NCI-H82 treated with DMSO at 0.1 percent for 48 hours (cell line): ENCODE measurements around the gene IPO13.

ENCODE experiments used
- DNase-seq: peaks from one replicate; lab custom pipeline; 2025; ENCODE audit not compliant: unreplicated experiment; lab: John Stamatoyannopoulos, UW

The IPO13 gene

DNA sequence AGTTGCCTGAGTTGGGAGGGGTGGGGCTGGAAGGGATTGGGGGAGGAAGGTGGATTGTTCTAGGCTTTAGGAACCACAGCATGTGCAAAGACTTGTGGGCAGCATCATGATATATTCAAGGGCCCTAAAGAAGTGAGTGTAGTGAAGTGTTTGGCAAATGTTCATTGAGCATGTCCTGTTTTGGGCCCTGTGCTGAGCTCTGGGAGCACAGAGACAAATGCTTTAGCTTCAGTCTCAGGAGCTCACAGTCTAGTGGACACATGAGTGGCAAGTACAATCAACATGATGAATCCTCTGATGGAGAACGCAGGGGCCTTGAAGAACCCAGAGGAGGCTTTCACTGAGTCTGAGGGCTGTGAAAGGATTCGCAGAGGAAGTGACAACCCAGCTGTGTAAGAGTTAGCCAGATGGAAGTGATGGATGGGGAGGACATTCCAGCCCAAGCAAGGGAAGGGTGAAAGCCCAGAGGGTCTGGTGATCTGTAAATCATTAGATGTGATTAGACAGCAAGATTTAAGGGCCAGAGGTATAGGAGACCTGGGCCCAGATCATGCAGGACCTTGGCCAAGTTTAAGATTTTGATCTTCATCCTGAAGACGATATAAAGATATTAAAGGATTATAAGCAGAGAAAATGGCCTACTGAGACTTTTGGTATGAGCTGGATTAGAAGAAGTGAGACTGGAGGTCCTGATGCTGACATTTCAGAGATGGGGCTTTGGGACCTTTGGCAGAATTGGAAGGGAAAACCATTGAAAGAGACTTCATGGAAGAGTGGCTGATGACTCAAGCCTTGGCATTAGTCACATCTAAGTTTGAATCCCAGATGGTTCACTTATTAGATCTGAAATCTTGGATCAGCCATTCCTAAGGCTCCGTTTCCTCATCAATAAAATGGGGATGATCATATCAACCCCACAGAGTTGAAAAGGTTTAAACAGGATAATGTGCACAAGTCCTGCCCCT is 4.6 kb downstream of the IPO13 start:
- peak; percentile 11 for DNase-seq

DNA sequence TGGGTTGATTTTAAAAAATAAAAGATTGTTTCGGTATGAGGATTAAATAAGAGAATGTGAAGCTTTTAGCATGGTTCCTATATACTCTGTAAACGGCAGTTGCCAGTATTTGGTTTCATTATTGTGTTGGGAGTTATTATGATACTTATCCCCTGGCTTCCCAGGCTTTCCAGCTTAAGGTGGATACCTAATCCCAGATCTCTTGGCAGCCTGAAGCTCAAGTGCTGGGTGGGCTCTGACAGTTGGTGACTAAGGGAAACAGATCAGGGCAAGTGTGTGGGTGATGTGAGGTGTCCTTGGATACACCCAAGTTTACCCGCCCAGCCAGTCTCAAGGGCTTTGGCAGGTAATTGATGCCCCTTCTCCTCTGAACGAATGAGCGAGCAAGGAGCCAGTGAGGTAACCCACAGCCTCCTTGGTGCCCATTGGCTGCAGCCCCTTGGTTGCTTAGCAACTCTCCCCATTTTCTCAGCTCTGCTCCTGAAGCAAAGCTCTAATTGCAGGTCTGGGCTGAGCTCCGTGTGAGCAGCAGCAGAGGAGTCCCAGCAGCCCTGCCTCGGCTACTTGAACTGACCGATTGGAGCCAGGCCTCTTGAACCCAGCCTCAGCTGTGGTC is 6.1 kb downstream of the IPO13 start:
- peak; percentile 96 for DNase-seq

DNA sequence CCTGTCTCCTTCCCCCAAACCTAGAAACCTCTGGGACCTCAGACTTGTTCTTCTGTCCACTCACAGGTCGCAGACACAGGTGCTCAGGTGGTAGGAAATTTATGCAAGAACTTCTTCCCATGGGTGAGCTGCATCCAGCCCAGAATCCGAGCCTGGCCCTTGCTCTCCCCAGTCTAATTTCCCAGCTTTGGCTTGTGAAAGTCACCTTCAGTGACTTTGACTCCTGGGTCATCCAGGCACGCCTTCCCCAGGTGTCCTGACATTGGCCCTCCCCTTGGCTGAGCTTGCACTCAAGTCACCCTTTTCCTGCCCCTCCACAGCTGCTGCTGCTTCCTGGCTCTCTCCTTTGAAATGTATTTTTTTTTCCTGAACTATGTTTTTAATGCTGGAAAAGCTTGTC is 6.6 kb downstream of the IPO13 start:
- DNase-seq = no peak

DNA sequence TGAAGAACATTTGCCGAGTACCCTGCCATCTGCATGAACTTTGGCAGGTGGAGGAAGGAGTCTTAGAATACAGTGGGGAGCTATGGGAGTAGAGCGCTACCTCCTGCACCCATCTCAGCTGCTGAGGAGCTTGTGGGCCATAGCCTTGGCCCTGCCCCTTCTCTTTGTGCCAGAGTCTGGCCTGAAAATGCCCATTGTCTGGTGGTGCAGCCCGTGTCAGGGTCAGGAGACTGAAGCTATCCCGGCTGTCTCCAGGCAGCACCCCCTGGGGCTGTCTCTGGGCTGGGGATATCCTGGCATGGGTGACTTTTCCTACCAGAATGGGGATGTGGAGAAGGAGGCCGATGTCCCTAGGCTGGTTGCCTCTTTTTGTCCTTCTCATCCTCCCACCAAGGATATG is 7.3 kb downstream of the IPO13 start:
- DNase-seq = no peak

DNA sequence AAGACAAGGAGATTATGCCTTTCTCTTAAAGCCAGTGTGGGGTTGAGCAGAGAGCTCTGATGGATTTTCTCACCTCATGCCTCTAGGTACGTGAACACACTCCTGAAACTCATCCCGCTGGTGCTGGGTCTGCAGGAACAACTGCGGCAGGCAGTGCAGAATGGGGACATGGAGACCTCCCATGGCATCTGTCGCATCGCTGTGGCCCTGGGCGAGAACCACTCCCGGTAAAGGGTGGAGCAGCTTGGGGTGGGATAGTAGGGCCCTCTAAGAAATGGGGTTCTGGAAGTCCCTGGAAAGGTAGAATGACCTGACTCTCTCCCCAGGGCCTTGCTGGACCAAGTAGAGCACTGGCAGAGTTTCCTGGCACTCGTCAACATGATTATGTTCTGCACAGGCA is 9.5 kb downstream of the IPO13 start:
- DNase-seq = no peak

DNA sequence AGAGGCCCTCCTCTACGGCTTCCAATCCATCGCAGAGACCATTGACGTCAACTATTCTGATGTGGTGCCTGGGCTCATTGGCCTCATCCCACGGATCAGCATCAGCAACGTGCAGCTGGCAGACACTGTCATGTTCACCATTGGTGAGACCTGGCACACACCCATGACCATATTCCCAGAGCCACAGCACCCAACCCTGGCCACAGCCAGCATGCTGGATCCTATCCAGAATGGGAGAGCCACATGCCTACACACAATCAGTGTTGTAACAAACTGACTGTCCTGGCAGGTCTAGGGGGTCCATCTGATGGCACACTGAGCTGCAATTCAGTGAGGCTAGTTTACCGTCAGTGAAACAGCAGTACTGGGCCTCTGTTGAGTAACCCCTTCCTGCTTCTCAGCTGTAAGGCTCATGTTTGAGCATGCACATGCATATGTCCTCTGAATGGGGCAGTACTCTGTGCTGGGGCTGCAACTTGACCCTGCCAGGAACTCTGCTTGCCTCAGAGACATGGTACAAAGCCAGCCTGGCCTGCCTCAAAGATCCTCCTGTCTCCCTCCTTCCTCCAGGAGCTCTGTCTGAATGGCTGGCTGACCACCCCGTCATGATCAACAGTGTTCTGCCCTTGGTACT is 10.8 kb downstream of the IPO13 start:
- no peak for DNase-seq

DNA sequence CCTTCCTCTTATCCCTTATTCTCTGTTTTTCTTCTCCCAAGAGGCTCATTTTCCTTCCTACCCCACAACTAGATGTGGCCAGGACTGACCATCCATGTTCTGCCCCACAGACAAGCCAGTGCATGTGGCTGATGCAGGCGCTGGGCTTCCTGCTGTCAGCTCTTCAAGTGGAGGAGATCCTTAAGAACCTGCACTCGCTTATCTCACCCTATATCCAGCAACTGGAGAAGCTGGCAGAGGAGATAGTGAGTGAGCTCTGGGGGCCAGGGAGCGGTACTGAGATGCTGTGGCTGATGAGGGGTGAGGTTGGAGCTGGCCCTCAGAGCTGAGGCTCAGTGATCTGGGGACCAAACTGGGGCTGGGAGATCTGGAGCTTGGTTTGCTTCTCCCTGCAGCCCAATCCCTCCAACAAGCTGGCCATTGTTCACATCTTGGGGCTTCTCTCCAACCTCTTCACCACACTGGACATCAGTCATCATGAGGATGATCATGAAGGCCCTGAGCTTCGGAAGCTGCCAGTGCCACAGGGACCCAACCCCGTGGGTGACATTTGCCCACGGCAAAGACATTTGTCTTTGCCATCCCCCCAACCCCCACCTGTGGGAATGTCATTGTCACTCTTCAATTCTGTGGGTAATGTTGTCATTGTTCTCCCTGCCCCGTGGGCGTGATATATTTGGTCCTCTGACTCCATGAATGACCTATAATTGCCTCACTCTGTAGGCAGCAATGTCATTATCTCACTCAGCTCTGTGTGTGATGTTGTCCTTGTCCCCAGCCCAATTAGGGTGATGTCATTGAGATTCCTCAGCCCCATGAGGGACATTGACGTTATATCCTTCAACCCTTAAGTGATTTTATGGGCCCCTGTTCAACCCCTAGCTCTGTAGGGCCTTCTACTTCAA is 11.9 kb downstream of the IPO13 start:
- DNase-seq = no peak

DNA sequence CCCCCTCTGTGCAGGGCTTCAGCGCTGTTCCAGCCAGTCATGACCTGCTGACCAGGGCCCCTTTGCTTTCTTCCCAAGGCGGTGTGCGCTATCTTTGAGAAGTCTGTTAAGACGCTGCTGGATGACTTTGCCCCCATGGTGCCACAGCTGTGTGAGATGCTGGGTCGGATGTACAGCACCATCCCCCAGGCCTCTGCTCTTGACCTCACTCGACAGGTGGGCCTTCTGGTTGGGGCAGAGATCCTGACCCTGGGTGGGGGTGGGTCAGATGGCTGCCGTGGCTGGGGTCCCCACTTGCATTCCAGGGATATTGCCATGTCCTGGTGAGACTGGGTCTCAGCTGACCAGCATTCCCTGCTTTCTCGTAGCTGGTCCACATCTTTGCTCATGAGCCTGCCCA is 14.0 kb downstream of the IPO13 start:
- no peak for DNase-seq

DNA sequence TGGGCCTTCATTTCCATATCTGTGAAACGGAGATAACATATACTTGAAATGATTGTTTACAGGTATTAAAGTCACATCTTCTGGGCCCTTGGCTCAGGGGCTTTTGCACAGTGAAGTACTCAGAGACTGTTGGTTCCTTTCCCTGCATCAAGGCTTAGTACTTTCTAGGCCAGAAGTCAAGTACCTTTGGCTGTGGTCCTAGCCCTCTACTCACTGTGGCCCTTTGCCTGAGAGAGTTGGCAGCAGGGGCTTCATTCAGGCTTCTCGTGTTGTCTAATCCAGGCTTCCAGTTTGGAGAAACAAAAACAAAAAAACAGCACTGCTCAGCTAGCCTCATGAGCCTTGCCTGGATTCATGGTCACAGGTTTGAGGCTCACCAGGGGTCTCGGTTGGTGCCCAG is 14.9 kb downstream of the IPO13 start:
- DNase-seq = no peak

DNA sequence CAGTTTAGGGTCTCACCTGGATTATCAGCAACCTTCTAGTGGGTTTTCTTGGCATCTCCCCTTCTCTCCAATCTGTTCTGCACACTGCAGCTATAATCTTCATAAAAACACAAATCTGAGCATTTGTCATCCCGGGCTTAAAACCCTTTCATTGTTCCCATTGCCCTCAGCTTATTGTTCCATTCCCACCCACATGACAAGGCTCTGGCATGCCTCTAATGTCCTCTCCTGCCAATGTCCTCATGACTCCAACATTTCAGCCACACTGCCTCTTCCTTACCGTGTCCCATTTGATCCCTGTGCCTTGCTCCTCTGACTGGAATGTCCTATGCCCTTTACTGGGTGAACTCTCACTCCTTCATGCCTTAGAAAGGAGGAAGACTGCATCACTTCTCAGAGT is 15.6 kb downstream of the IPO13 start:
- DNase-seq = no peak

DNA sequence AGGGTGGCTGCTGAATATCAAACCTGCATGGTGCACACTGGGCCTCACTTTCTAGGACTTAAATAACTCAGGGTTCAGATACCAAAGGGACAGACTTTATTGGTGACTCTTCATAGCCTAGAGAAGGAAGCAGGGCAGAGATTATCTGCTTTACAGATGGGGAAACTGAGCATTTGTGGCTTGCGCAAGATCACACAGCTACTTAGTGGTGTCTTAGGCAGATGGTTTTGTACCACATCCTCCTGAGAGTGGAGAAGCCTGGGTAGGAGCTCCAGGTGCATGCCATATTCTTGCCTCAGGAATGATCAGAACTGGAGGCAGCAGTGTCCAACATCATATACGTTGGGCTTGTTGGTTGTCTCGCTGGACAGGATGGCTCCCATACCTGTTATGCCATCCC is 16.3 kb downstream of the IPO13 start:
- no peak for DNase-seq

DNA sequence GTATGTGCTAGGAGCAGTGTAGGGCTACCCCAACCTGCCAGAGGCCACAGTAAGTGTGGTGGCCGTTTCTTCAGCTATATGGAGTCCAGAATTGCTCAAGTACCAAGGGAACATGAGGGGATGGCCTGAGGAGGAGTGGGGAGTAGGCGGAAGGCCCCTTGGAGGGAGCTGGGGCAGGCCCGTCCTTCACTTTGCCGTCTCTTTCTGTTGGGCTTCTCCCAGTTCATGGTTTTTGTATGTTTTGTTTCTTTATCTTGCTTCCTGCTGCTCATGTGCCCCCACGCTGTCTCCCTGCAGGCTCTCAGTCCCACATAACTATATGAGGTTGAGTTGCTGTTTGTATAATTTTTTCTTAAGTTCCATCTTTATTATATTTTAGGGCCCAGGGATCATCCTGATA is 17.1 kb downstream of the IPO13 start:
- no peak for DNase-seq

DNA sequence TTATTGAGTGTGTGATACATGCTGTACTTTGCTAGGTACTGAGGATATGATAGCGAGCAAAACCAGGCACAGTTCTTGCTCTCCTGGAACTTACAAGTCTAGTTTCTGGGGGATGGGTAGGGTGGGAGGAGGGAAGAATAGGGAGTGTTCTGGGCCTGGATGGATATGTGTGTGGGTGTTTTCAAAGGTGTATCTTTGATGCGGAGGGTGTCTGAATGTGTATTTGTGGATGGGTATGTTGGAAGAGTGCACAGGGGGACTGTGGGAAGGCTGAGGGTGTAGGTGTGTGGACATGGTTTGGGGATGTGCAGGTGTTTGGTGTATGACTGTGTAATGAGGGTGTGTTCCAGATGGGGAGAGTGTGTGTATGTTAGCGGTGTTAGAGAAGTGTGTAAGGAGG is 18.6 kb downstream of the IPO13 start:
- no peak for DNase-seq

DNA sequence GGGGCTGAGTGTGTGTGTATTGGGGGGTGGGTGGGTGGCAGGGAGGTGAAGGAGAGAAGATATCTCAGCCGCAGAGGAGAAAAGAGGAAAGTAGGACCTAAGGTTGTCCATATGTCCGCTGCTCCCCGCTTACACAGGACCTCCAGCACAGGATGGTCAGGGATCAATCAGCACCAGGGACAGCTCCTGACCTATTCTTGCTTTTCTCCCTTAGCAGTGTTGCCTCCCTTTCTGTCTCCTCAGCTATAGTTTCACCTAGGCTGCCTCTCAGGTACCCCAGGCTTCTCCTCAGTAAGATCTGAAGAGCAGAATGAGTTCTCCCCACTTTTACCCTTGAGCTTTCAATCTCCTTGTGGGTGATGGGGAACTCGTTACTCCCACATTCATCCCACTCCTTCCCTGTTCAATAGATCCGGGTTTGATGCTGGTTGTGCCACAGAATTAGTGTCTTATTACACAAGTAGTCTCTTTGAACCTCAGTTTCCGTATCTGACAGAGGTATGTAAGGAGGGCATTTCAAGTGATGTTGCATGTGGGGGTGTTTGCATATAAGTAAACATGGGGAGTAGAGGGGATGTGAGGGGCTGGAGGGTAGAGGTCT is 21.7 kb downstream of the IPO13 start:
- DNase-seq = no peak

DNA sequence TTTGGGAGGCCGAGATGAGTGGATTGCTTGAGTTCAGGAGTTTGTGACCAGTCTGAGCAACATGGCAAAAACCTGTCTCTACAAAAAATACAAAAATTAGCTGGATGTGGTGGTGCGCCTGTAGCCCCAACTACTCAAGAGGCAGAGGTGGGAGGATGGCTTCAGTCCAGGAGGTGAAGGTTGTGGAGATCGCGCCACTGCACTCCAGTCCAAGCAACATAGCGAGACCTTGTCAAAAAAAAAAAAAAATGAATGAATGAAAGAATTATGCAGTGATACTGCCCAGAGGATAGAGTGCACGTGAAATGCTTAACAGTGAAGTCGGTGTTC is 22.6 kb downstream of the IPO13 start:
- DNase-seq = no peak

DNA sequence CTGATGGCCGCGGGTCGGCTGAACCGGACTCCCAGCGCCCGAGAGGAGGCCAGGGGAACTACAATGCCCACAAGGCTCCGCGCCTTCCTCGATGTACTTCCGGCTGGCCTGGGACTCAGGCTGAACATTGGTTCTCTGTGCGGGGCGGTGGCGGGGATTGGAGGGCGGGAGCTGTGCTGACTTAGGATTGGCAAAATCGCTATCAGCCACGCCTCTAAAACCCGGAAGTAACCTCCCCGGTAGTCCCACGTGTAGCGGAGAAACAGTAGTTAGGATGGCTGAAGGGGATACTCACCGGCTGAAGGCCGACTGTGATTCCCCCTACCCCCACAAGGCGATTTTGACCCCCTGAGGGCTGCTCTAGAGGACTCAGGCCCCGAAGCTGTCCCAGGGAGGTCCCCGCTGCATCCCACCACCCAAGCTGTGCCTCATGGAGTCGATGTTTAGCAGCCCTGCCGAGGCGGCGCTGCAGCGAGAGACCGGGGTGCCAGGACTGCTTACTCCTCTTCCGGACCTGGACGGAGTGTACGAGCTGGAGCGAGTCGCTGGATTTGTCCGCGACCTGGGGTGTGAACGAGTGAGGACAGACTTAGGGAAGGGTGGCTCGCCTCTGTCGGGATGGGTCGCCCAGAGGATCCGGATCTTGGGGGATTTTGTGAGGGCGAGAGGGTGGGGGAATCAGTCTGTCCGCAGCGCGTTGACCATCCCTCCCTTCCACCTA is 23.2 kb downstream of the IPO13 start, which contains the start of gene DPH2:
Gene DPH2, plus strand, starts transcription at position 265 of the 721 bp plus-strand sequence. Its CDS starts 166 bp downstream, at position 431.
- peak; percentile 94 for DNase-seq

DNA sequence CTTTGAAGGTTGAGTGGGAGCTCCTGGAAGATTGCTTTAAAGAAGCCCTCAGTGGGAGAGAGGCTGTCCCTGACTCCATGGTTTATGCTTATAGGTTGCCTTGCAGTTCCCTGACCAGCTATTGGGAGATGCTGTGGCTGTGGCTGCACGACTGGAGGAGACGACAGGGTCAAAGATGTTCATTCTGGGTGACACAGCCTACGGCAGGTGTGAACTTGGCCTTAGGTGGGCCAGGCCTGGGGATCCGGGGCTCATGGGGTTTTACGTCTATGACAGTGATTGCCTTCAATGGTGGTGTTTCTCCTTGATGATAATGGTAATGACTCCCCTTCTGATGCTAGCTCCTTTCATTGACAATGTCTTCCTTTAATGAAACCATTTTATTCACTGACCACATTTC is 23.8 kb downstream of the IPO13 start:
- no peak for DNase-seq

DNA sequence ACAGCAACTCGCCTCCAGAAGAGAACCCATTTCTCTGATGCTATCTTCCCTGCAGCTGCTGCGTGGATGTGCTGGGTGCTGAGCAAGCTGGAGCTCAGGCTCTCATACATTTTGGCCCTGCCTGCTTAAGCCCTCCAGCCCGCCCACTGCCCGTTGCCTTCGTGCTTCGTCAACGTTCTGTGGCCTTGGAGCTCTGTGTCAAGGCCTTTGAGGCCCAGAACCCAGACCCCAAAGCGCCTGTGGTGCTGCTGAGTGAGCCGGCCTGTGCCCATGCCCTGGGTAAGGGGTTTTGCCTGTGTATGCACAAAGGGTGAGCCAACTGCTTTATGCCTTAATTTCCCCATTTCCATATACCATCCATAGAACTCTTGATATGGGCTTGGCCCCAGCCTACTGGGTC is 24.2 kb downstream of the IPO13 start:
- DNase-seq = no peak

DNA sequence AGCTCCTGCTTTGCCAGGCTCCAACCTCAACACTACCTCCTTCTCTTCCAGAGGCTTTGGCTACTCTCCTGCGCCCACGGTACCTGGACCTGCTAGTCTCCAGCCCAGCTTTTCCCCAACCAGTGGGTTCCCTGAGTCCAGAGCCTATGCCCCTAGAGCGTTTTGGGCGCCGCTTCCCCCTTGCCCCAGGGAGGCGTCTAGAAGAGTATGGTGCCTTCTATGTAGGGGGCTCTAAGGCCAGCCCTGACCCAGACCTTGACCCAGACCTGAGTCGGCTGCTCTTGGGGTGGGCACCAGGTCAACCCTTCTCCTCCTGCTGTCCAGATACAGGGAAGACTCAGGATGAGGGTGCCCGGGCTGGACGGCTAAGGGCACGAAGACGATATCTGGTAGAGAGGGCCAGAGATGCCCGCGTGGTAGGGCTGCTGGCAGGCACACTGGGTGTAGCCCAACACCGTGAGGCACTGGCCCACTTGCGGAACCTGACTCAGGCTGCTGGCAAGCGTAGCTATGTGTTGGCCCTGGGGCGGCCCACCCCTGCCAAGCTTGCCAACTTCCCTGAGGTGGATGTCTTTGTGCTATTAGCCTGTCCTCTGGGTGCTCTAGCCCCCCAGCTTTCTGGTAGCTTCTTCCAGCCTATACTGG is 24.7 kb downstream of the IPO13 start:
- no peak for DNase-seq
